Upper lobe of left lung (tissue), 4 donors: Measurements from ENCODE around the gene IL13RA2.

Experiments
- CTCF ChIP-seq, 6 experiments: fragments of 450-650 bp in 4 of 6; fragments of 200-600 bp in 2 of 6; sonication (generic) in 2 of 6; IDR thresholded peaks; one replicate each; pipeline ENCODE4 v1.5.1; 2016 to 2019; ENCODE audit warnings: antibody characterized with exemption in 6 of 6
- POLR2A ChIP-seq, 4 donors: fragments of 450-650 bp; IDR thresholded peaks; one replicate each; pipeline ENCODE4 v1.5.1; 2016 to 2017; ENCODE audit warnings: antibody characterized with exemption in 4 of 4, mild to moderate bottlenecking in 2 of 4
- POLR2AphosphoS5 ChIP-seq, 2 donors: sonication (generic); formaldehyde crosslinking; IDR thresholded peaks; one replicate each; pipeline ENCODE4 v1.5.1; 2017; ENCODE audit warnings: antibody characterized with exemption in 2 of 2

GRCh38 chrX:115017455-115017854 is at the start of gene IL13RA2:
- no peak for TF ChIP-seq CTCF (IDR thresholded peaks at IDR 0.05)
- TF ChIP-seq POLR2A (IDR thresholded peaks at IDR 0.05) = no peak
- TF ChIP-seq POLR2AphosphoS5 (IDR thresholded peaks at IDR 0.05) = no peak
